NCI-H2171 treated with DMSO at 0.1 percent for 48 hours (cell line): ENCODE results near the gene GHRHR.

Experiments used
- DNase-seq: peaks from one replicate; lab custom pipeline; 2025; lab: John Stamatoyannopoulos, UW

The GHRHR gene

GRCh38 chr7:30968747-30969603, 5.2 kb downstream of the GHRHR start:
- no peak for DNase-seq

- no peak for DNase-seq
These were observed 5.8 kb downstream of the GHRHR start for GRCh38 chr7:30969604-30969970.

DNA sequence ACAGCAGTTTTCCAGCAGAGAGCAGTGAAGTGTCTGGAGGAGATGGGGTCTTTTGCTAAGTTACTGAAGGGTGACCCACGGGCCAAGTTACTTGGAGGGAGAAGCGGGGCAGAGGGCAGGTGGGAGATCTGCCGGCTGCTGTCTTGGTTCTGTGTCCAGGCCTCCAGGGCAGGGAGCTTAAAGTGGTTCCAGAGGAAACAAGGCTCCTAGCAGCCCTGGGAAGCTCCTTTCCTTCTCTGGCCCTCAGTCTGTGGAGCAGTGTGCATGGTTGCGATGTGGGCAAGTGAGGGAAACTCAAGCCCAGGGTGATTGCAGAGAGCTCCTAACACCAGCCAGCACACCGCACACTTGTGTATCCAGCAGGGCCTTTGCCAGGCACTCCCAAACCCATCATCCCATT, 6.3 kb downstream of the GHRHR start:
- no peak for DNase-seq

GRCh38 chr7:30970594-30971094, 6.9 kb downstream of the GHRHR start:
- peak; percentile 39 for DNase-seq

DNA sequence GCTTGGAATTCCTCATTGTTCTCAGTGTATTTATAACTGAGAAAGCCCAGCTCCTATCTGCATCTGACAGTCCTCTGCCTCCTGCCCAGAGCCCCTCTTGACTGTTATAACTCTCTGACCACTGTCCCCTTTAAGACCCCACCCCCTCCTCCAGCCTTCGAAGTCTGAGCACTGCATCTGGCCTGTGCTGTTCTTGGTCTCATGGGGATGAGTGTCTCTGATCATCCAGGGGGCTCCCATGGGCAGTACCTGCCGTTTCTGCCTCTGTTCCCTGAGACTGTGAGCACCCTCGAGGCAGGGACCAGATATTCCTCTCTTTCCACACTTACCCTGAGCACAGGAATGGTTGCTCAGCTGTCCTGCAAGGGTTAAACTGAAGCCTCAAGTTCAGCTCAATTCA, 7.7 kb downstream of the GHRHR start:
- no peak for DNase-seq

GRCh38 chr7:30971840-30972563, 8.2 kb downstream of the GHRHR start:
- DNase-seq = no peak

- DNase-seq = no peak
These were observed 9.5 kb downstream of the GHRHR start for GRCh38 chr7:30973292-30973691.

DNA sequence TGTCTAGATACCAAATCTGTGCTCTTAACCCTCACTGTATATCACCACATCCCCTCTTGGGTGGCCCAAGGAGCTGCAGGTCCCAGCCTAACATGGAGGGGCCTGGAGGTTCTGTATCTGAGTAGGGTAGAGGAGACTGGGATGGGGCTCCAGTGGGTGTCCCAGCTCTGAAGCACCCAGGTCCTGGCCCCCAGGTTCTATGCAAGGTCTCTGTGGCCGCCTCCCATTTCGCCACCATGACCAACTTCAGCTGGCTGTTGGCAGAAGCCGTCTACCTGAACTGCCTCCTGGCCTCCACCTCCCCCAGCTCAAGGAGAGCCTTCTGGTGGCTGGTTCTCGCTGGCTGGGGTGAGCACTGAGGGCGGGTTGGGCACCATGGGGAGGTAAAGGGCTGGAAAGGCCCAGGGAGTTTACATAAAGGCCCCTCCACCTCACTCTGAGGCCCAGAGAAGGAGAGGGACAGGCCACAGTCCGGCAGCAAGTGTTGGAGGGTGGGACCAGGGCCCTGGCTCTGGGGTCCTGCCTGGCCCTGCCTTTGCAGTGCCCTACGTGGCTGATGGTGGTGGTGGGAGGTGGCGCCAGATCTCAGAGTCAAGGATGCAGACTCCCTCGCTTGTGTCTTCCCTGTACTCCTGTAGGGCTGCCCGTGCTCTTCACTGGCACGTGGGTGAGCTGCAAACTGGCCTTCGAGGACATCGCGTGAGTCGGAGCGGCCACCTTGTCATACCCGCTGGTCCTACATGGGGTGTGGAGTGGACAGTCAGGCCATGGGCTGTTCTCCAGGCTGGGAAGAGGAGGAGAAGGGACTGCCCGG, 10.2 kb downstream of the GHRHR start:
- DNase-seq = no peak

GRCh38 chr7:30974605-30975255, 11.0 kb downstream of the GHRHR start:
- DNase-seq = no peak

DNA sequence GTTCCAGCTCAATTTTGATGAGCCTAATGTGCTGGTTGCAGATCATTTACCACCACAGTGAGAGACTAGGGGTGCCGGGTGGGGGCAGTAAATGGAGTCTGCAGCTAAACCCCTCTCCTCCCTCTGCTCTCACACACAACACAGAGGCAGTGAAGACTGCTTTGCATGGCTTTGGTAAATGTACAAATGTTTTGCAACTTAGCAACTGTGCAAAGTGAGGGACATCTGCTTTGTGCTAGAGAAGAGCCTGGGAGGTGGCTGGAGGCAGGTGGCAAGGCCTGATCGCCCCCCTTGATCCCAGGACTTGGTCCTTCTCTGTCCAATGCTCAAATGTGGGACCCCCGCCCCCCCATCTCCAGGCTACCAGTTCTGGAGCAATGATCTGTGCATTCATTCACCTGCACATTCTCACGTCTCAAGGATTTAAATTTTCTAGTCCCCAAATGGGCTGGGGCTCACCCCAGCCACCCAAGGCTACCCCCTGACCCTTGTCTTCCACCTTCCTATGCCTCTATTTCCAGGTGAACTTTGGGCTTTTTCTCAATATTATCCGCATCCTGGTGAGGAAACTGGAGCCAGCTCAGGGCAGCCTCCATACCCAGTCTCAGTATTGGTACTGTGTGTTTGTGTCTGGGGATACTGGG, 11.6 kb downstream of the GHRHR start:
- no peak for DNase-seq

GRCh38 chr7:30976381-30976780, 12.6 kb downstream of the GHRHR start:
- DNase-seq = no peak

- no peak for DNase-seq
These were observed 13.5 kb downstream of the GHRHR start for GRCh38 chr7:30977222-30977621.

DNA sequence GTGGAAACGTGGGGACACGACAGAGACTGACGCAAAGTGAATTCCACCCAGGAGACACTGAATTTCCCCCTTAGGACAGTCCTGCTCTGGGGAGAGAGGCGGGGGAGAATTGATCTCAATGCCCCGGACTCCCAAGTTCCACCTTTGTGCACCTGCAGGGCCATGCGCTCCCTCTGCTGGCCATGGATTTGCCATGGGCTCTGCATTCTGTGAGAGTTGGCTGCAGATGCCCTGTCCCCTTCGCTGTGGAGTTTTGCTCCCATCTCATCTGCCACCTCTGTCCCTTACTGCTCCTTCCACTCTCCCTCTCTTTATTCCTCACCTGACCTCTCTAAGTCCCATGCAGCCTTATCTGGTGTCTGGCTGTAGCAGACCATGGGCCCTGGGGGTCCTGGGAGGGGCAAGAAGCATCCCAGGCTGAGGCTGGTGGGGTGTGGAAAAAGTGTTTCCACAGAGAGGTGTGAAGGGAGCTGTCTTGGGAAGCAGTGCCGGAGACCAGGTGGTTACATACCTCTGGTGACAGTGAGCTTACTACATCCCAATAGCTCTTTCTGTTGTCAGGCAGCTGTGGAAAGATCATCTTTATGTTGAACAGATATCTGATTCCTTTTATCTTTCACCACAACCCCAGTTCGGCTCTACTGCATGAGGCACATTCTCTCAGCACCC, 14.3 kb downstream of the GHRHR start:
- DNase-seq = peak; percentile 51

- DNase-seq = no peak
These were observed 15.3 kb downstream of the GHRHR start for GRCh38 chr7:30979027-30979426.

- no peak for DNase-seq
These were observed 16.4 kb downstream of the GHRHR start for GRCh38 chr7:30980194-30980593.

GRCh38 chr7:30980751-30981150, 17.0 kb downstream of the GHRHR start:
- no peak for DNase-seq

- peak; percentile 77 for DNase-seq
These were observed 19.5 kb downstream of the GHRHR start for GRCh38 chr7:30983042-30983913.

DNA sequence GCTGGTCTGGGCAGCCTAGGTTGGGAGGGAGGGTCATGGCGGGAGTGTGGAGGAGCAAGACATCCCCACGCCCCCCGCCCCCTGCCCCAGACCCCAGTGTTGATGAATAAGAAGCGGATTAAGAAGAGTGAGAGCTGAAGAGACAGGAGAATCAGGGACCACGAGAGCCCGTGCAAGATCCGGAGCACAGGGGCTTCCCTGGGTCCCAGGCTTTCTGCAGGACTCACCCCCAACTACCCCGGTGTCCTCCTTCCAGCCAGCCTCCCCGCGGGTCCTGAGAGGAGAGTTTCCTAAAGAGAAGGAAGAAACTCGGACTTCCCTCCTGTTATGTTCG, 20.1 kb downstream of the GHRHR start:
- no peak for DNase-seq

DNA sequence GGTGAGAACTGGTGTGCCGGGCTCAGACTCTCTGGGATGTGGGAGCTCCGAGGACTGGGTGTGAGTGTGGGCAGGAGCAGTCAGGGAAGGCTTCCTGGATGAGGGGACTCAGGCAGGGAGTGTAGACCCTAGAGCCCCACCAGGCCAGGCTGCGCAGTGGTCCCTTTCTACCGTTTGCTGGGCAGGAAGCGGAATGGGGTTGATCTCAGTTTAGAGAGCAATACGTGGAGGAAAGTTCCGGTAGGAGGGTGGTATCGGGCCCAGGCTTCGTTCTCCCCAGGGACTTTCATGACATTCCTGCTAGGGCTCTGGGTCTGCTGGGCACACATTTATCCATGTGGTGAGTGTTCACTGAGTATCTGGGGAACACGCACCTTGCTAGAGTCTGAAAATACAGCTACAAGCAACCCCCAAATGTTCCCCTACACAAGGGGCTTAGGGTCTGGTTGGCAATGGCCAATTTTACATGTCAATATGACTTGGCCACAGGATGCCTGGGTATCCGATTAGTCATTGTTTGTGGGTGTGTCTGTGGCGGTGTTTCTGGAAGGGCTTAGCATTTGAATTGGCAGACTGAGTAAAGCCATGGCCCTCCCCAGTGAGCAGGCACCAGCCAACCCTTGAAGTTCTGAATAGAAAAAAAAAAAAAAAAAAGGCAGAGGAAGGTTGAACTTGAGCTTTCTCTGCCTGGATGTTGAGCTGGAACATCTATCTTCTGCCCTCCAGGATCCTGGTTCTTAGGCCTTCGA, 20.8 kb downstream of the GHRHR start:
- DNase-seq = no peak
